Measurements from ENCODE around the gene PLA2G2A. TPM values are rescaled to one million over a fixed set of nuclear protein-coding genes. Genes with fewer than 3 reads are reported as not detected.

Gene PLA2G2A
- total and polyA plus RNA-seq, 9 of the 15 experiments (the other 6 are each of a cell fraction or from before 2014, with no cell fraction given): not detected

GRCh38 chr1:19975423-19976193, 3.8 kb downstream of the PLA2G2A start:
- no peak overlapping the region for H3K4me3 ChIP-seq
- ChIA-PET CTCF (ENCODE audit: low intra/inter-chr PET ratio) (interaction anchor here (0.8 to 1.7 kb wide), 3 partner anchors 176 to 519 kb away, joined by 4 to 23 read pairs (median 4); no protein-coding TSS in a partner anchor), POLR2A (interaction anchor here (1.0 kb wide), 1 partner anchor 93 kb away, joined by 3 read pairs; the partner anchor contains the start of gene OTUD3)
- no peaks in the 10 kb centered on the region for H3K9me1 ChIP-seq (ENCODE audit: control insufficient read depth, insufficient read depth, low read length)
- H3K79me2 ChIP-seq (ENCODE audit: control insufficient read depth, insufficient read depth, low read length): no peaks in the 10 kb centered on the region
- DNase-seq (ENCODE audit: extremely low read depth in 1 of 4, low spot score in 3 of 4): no peak
- H3K9ac ChIP-seq (ENCODE audit: insufficient read depth in 1 of 2, low read depth in 2 of 2, low read length in 2 of 2): no peak overlapping the region
- no peak overlapping the region for H2AFZ ChIP-seq (ENCODE audit: low read depth, low read length)
- TF ChIP-seq TRIM28 (IDR thresholded peaks at IDR 0.05) (no peak), CHD2 (IDR thresholded peaks at IDR 0.05; ENCODE audit: low read depth, low read length) (no peak), ILF3 (IDR thresholded peaks at IDR 0.05; ENCODE audit: borderline replicate concordance) (no peak), SAFB2 (IDR thresholded peaks at IDR 0.05; ENCODE audit: borderline replicate concordance, low read depth, low read length, severe bottlenecking) (no peak), YBX1 (IDR thresholded peaks at IDR 0.05) (no peak), AFF1 (IDR thresholded peaks at IDR 0.05; ENCODE audit: low read depth in 1 of 2, partially characterized antibody in 2 of 2) (no peak), ETS2 (tag; IDR thresholded peaks at IDR 0.05; ENCODE audit: borderline replicate concordance, poor library complexity, severe bottlenecking) (no peak), MAFK (IDR thresholded peaks at IDR 0.05; ENCODE audit: low read length) (no peak), ZBTB5 (IDR thresholded peaks at IDR 0.05) (no peak)
- H3K4me1 ChIP-seq (replicated peaks in 1 of 2; ENCODE audit: control insufficient read depth in 2 of 2, insufficient read depth in 2 of 2, low read length in 2 of 2): no peaks in the 10 kb centered on the region; a peak in 1 of 5 replicates
- ATAC-seq: no peak
- in situ Hi-C loops (cut with MboI) (no loop called here), intact Hi-C loops (cut with micrococcal nuclease) (loop anchor here (2.0 to 5.0 kb wide), 2 partner anchors 127 to 177 kb away; no protein-coding TSS in a partner anchor)
- H3K4me2 ChIP-seq (ENCODE audit: insufficient read depth, low read length): no peak overlapping the region
- H3K27ac ChIP-seq (ENCODE audit: extremely low read depth, low read depth, low read length): no peak overlapping the region
- BruUV-seq (replicated peaks): no TSS peak
- no peaks in the 10 kb centered on the region for H3K9me3 ChIP-seq (replicated peaks; ENCODE audit: control insufficient read depth, insufficient read depth, low read depth, low read length)
- no peaks in the 10 kb centered on the region for H4K20me1 ChIP-seq (replicated peaks; ENCODE audit: control insufficient read depth, insufficient read depth, low read length)
- peaks cover 2 to 40% of the 10 kb centered on the region in 2 experiments; a peak in 3 of 5 replicates for H3K27me3 ChIP-seq (ENCODE audit: control insufficient read depth in 2 of 2, insufficient read depth in 2 of 2, low read length in 2 of 2)
- FAIRE-seq: no peak
- H3K36me3 ChIP-seq (ENCODE audit: control insufficient read depth, insufficient read depth, low read length): no peaks in the 10 kb centered on the region
- WGBS (ENCODE audit: insufficient coverage, low coverage, missing lambda C conversion rate): 1% methylated on average over 6 of the region's 6 CpGs
